Measurements from ENCODE around the gene CUL7.

DNA sequence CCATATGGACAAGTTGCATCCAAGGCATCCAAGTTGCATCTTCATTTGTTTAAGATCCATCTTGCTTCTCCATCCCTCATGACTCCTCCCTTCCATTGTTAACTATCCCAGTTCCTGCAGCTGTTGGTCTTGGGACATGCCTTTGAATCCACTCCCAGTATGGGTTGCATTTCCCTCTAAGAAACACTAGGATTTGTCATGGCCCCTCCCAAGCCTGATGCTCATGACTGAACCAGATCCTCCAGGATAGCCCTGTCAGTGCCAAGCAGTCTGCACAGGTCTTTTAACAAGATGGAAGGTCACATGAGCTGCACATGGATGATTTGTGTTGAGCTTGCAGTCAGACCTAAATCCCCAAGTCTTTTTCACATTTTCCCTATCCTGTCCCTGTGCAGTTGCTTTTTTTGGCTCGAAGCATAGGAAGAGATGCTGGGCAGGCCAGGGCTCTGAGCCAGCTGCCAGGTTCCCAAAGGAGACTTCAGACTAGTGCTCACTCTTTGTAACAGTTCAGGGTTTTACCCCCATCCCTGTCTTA, 65.1 kb downstream of the CUL7 start:
- TF ChIP-seq, protein P1, sequence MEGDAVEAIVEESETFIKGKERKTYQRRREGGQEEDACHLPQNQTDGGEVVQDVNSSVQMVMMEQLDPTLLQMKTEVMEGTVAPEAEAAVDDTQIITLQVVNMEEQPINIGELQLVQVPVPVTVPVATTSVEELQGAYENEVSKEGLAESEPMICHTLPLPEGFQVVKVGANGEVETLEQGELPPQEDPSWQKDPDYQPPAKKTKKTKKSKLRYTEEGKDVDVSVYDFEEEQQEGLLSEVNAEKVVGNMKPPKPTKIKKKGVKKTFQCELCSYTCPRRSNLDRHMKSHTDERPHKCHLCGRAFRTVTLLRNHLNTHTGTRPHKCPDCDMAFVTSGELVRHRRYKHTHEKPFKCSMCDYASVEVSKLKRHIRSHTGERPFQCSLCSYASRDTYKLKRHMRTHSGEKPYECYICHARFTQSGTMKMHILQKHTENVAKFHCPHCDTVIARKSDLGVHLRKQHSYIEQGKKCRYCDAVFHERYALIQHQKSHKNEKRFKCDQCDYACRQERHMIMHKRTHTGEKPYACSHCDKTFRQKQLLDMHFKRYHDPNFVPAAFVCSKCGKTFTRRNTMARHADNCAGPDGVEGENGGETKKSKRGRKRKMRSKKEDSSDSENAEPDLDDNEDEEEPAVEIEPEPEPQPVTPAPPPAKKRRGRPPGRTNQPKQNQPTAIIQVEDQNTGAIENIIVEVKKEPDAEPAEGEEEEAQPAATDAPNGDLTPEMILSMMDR (IDR thresholded peaks at IDR 0.05): no peak
- TF ChIP-seq POLR2A (IDR thresholded peaks at IDR 0.05): no peak

Measured in thyroid gland (tissue), 4 donors.